Neural cell (in vitro differentiated cells): Measurements from ENCODE around the gene LAPTM4A.

Experiments
- CTCF ChIP-seq: fragments of 450-650 bp; IDR thresholded peaks from 2 replicates; pipeline ENCODE4 v1.5.1; 2014; ENCODE audit warnings: antibody characterized with exemption, mild to moderate bottlenecking, moderate library complexity; ENCODE audit not compliant: poor library complexity, severe bottlenecking
- EP300 ChIP-seq: fragments of 450-650 bp; conservative IDR thresholded peaks from 2 replicates; pipeline ENCODE4 v1.6.1; 2014; ENCODE audit warnings: antibody characterized with exemption, mild to moderate bottlenecking, moderate library complexity; ENCODE audit not compliant: poor library complexity, severe bottlenecking
- EZH2 ChIP-seq: fragments of 200-600, 300-800 bp; shearing (Covaris generic), sonication (generic); IDR thresholded peaks from 2 replicates; pipeline ENCODE4 v1.6.1; 2014; ENCODE audit warnings: antibody characterized with exemption, low read length, borderline replicate concordance, mild to moderate bottlenecking; ENCODE audit not compliant: insufficient read depth, poor library complexity, severe bottlenecking
- POLR2AphosphoS5 ChIP-seq: IDR thresholded peaks from 2 replicates; pipeline ENCODE4 v1.6.1; 2012
- SMC3 ChIP-seq: fragments of 450-650 bp; conservative IDR thresholded peaks from 2 replicates; pipeline ENCODE4 v1.6.1; 2014; ENCODE audit warnings: antibody characterized with exemption, mild to moderate bottlenecking, moderate library complexity; ENCODE audit not compliant: poor library complexity

DNA sequence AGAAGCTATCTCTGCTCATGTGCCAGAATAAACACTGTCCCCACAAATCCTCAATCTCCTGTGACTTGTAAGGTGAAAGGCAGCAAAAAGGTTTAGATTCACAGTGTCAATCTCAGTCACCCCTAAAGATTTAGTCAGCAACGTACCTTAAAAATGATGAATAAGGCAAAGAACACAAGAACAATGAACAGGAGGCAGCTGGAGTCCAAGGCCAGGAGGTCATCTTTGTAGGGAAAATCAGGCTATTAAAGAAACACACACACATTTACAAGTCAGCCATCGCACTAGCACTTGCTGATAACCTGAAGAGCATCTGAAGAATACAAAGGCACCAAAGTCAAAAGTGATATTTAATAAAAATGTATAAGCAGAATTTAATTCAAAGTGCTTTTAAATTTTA lies 16.6 kb downstream of the LAPTM4A start:
- TF ChIP-seq CTCF (no peak), EP300 (no peak), SMC3 (no peak), EZH2 (no peak), POLR2AphosphoS5 (no peak)
